Caco-2 (cell line): Measurements from ENCODE around the gene TMEM254. TPM values are rescaled to one million over a fixed set of nuclear protein-coding genes. Genes with fewer than 3 reads are reported as not detected.

ENCODE experiments used
- BruUV-seq: library from RNA; stranded (reverse); fragments of 400-500 nt; replicated peaks from 2 replicates; lab custom pipeline; 2021; lab: Mats Ljungman, UMichigan
- CTCF ChIA-PET: fragments of 300-600 bp; sonication (Branson Sonifier 250); formaldehyde crosslinking; loops from one replicate; lab custom pipeline; 2022; ENCODE audit warnings: antibody characterized with exemption; lab: Charles Lee
- POLR2A ChIA-PET: fragments of 300-600 bp; sonication (Branson Sonifier 250); formaldehyde crosslinking; loops from one replicate; lab custom pipeline; 2022; ENCODE audit warnings: antibody characterized with exemption; lab: Charles Lee
- DNase-seq, 2 experiments: peaks; one replicate each; pipeline versions ENCODE4 v3.0.0 to v3.0.0-alpha.2; 2020 to 2022
- H3K27me3 ChIP-seq: replicated peaks from 2 replicates; pipeline ENCODE4 v1.6.0; 2011; ENCODE audit warnings: low read length; ENCODE audit not compliant: control insufficient read depth, insufficient read depth
- H3K36me3 ChIP-seq: 2 replicates; pipeline ENCODE4 v1.5.1; 2011; ENCODE audit warnings: low read length; ENCODE audit not compliant: control insufficient read depth, insufficient read depth
- H3K4me1 ChIP-seq: fragments of 250-450 bp; sonication (Bioruptor Pico); 2 replicates; pipeline ENCODE4 v1.5.1; 2020; ENCODE audit warnings: mild to moderate bottlenecking
- H3K4me3 ChIP-seq: 2 replicates; pipeline ENCODE4 v1.5.1; 2011; ENCODE audit warnings: low read depth, mild to moderate bottlenecking, control low read depth, low read length
- H3K9me3 ChIP-seq: fragments of 250-450 bp; sonication (Bioruptor Pico); 2 replicates; pipeline ENCODE4 v1.5.1; 2020; ENCODE audit warnings: mild to moderate bottlenecking, moderate library complexity
- H3K27ac Mint-ChIP-seq: one replicate; pipeline ENCODE4 v1.8.0; 2022; ENCODE audit warnings: mixed read lengths; ENCODE audit not compliant: unreplicated experiment
- H3K27me3 Mint-ChIP-seq: one replicate; pipeline ENCODE4 v1.8.0; 2022; ENCODE audit warnings: mixed read lengths; ENCODE audit not compliant: insufficient read depth, unreplicated experiment
- H3K36me3 Mint-ChIP-seq: one replicate; pipeline ENCODE4 v1.8.0; 2022; ENCODE audit warnings: mild to moderate bottlenecking, mixed read lengths; ENCODE audit not compliant: insufficient read depth, unreplicated experiment
- H3K4me1 Mint-ChIP-seq: one replicate; pipeline ENCODE4 v1.8.0; 2022; ENCODE audit warnings: low read depth, mixed read lengths; ENCODE audit not compliant: unreplicated experiment
- H3K4me3 Mint-ChIP-seq: one replicate; pipeline ENCODE4 v1.8.0; 2022; ENCODE audit warnings: mild to moderate bottlenecking, moderate library complexity, mixed read lengths; ENCODE audit not compliant: unreplicated experiment
- H3K9me3 Mint-ChIP-seq: one replicate; pipeline ENCODE4 v1.8.0; 2022; ENCODE audit warnings: mixed read lengths; ENCODE audit not compliant: unreplicated experiment
- intact Hi-C: fragments of 100-400 bp; cut with micrococcal nuclease; formaldehyde crosslinking; loops from one replicate; pipeline ENCODE4 v1.10.0; 2022; ENCODE audit not compliant: unreplicated experiment
- total RNA-seq: library from RNA; stranded (reverse); gene quantifications from 2 replicates; pipeline ENCODE4 v1.2.3, GENCODE V29; 2022
- TF ChIP-seq, protein P1 (sequence below), 2 experiments: fragments of 200-600 bp in 1 of 2; IDR thresholded peaks; 1 replicate in 1 of 2; 2 replicates in 1 of 2; pipeline versions ENCODE4 v1.5.1 to v1.8.0; 2011 to 2022; ENCODE audit warnings: antibody characterized with exemption in 1 of 2, control low read depth in 1 of 2, inconsistent platforms in 1 of 2, low read depth in 1 of 2, low read length in 1 of 2, mild to moderate bottlenecking in 1 of 2, moderate library complexity in 1 of 2; ENCODE audit not compliant: insufficient read depth in 1 of 2, severe bottlenecking in 1 of 2, unreplicated experiment in 1 of 2

The TMEM254 gene
- total RNA-seq, 1 experiment from 2014 or later, result 27.4 TPM

GRCh38 chr10:80075781-80076180, 2.7 kb upstream of the TMEM254 start:
- Mint-ChIP-seq H3K4me1 (peaks cover 37% of the 10 kb centered on the region), H3K27me3 (no peaks in the 10 kb centered on the region), H3K27ac (no peak overlapping the region), H3K4me3 (no peak overlapping the region), H3K9me3 (no peaks in the 10 kb centered on the region), H3K36me3 (peaks cover 17% of the 10 kb centered on the region)
- no peak for DNase-seq
- Histone ChIP-seq H3K4me3 (no peak overlapping the region), H3K36me3 (no peaks in the 10 kb centered on the region), H3K4me1 (peaks cover 31% of the 10 kb centered on the region), H3K9me3 (no peaks in the 10 kb centered on the region), H3K27me3 (no peaks in the 10 kb centered on the region)
- TF ChIP-seq, protein P1, sequence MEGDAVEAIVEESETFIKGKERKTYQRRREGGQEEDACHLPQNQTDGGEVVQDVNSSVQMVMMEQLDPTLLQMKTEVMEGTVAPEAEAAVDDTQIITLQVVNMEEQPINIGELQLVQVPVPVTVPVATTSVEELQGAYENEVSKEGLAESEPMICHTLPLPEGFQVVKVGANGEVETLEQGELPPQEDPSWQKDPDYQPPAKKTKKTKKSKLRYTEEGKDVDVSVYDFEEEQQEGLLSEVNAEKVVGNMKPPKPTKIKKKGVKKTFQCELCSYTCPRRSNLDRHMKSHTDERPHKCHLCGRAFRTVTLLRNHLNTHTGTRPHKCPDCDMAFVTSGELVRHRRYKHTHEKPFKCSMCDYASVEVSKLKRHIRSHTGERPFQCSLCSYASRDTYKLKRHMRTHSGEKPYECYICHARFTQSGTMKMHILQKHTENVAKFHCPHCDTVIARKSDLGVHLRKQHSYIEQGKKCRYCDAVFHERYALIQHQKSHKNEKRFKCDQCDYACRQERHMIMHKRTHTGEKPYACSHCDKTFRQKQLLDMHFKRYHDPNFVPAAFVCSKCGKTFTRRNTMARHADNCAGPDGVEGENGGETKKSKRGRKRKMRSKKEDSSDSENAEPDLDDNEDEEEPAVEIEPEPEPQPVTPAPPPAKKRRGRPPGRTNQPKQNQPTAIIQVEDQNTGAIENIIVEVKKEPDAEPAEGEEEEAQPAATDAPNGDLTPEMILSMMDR (IDR thresholded peaks at IDR 0.05; ENCODE audit: insufficient read depth in 1 of 2, low read depth in 1 of 2, low read length in 1 of 2, severe bottlenecking in 1 of 2, unreplicated experiment in 1 of 2), result no peak
- BruUV-seq, result no TSS peak
- POLR2A ChIA-PET, result interaction anchor here (0.5 to 0.6 kb wide), 2 partner anchors 63 to 131 kb away, joined by 3 to 9 read pairs; no protein-coding TSS in a partner anchor
- CTCF ChIA-PET, result no interaction called here
- intact Hi-C loops, result loop anchor here (5.0 kb wide), 1 partner anchor 132 kb away; the partner anchor contains the start of gene ANXA11

DNA sequence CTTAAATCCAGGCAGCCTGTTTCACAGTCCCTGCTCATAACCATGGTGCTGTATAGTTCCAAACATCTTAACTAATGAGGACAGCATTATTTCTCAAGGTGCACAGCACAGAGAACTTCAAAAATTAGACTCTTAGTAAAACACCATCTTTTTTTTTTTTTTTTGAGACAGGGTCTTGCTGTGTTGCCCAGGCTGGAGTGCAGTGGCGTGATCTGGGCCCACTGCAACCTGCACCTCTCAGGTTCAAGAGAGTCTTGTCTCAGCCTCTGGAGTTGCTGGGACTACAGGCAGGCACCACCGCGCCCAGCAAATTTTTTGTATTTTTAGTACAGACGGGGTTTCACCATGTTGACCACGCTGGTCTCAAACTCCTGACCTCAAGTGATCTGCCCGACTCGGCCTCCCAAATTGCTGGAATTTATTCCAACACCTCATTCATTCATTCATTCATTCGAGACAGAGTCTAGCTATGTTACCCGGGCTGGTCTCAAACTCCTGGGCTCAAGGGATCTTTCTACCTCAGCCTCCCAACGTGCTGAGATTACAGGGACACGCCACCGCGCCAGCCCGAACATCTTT, 507 bp upstream of the TMEM254 start:
- intact Hi-C loops, result loop anchor here (2.0 to 5.0 kb wide), 2 partner anchors 19 to 129 kb away; partner anchors contain the start of gene ANXA11
- DNase-seq, result no peak
- Mint-ChIP-seq H3K36me3 (peaks cover 22% of the 10 kb centered on the region), H3K4me1 (peaks cover 49% of the 10 kb centered on the region), H3K27ac (peak overlapping the region; percentile 95), H3K9me3 (no peaks in the 10 kb centered on the region), H3K4me3 (peak overlapping the region; percentile 89), H3K27me3 (no peaks in the 10 kb centered on the region)
- Histone ChIP-seq H3K4me3 (peak overlapping the region; percentile 51), H3K9me3 (no peaks in the 10 kb centered on the region), H3K27me3 (no peaks in the 10 kb centered on the region), H3K36me3 (no peaks in the 10 kb centered on the region), H3K4me1 (peaks cover 42% of the 10 kb centered on the region)
- TF ChIP-seq, protein P1 (IDR thresholded peaks at IDR 0.05; ENCODE audit: insufficient read depth in 1 of 2, low read depth in 1 of 2, low read length in 1 of 2, severe bottlenecking in 1 of 2, unreplicated experiment in 1 of 2), result no peak
- POLR2A ChIA-PET, result no interaction called here
- BruUV-seq, result TSS peak; percentile 53
- CTCF ChIA-PET, result no interaction called here

GRCh38 chr10:80079312-80079719, 851 bp downstream of the TMEM254 start:
- peaks cover 22% of the 10 kb centered on the region for H3K36me3 Mint-ChIP-seq
- Histone ChIP-seq H3K27me3 (no peaks in the 10 kb centered on the region), H3K9me3 (no peaks in the 10 kb centered on the region), H3K36me3 (no peaks in the 10 kb centered on the region), H3K4me1 (peaks cover 51% of the 10 kb centered on the region), H3K4me3 (peak overlapping the region; percentile 51)
- BruUV-seq, result TSS peak; percentile 76
- TF ChIP-seq, protein P1 (IDR thresholded peaks at IDR 0.05; ENCODE audit: insufficient read depth in 1 of 2, low read depth in 1 of 2, low read length in 1 of 2, severe bottlenecking in 1 of 2, unreplicated experiment in 1 of 2), result no peak
- no peaks in the 10 kb centered on the region for H3K9me3 Mint-ChIP-seq
- H3K4me1 Mint-ChIP-seq, result peaks cover 61% of the 10 kb centered on the region
- intact Hi-C loops, result loop anchor here (2.0 to 5.0 kb wide), 2 partner anchors 21 to 128 kb away; partner anchors contain the start of gene ANXA11
- CTCF ChIA-PET, result interaction anchor here (0.6 to 1.3 kb wide), 4 partner anchors 21 to 134 kb away, joined by 3 to 4 read pairs (median 3); no protein-coding TSS in a partner anchor
- H3K27ac Mint-ChIP-seq, result peak overlapping the region; percentile 95
- POLR2A ChIA-PET, result interaction anchor here (0.5 to 1.2 kb wide), 7 partner anchors 9 to 52 kb away, joined by 3 to 8 read pairs (median 4); no protein-coding TSS in a partner anchor
- no peaks in the 10 kb centered on the region for H3K27me3 Mint-ChIP-seq
- no peak for DNase-seq
- peak overlapping the region; percentile 89 for H3K4me3 Mint-ChIP-seq
